Mesodermal cell (in vitro differentiated cells): ENCODE data around the gene SEMA6A.
A peak's percentile ranks its signal among the peaks of the same experiment; 100 is the strongest.

ENCODE experiments used
- H3K27ac ChIP-seq: 2 replicates; pipeline ENCODE4 v1.7.0; 2013; ENCODE audit warnings: mild to moderate bottlenecking, low read depth, low read length, moderate library complexity; ENCODE audit not compliant: severe bottlenecking
- H3K36me3 ChIP-seq: 2 replicates; pipeline ENCODE4 v1.7.1; 2013; ENCODE audit warnings: mild to moderate bottlenecking, low read length, moderate library complexity; ENCODE audit not compliant: control insufficient read depth, insufficient read depth
- H3K4me1 ChIP-seq: one replicate; pipeline ENCODE4 v1.7.1; 2013; ENCODE audit warnings: mild to moderate bottlenecking, low read length; ENCODE audit not compliant: insufficient read depth, control insufficient read depth, poor library complexity, severe bottlenecking
- H3K4me3 ChIP-seq: 2 replicates; pipeline ENCODE4 v1.7.0; 2013; ENCODE audit warnings: low read length, control low read depth, mild to moderate bottlenecking; ENCODE audit not compliant: insufficient read depth, poor library complexity, severe bottlenecking; ENCODE audit errors: extremely low read depth
- H3K9me3 ChIP-seq: 2 replicates; pipeline ENCODE4 v1.7.1; 2013; ENCODE audit warnings: mild to moderate bottlenecking, low read length, moderate library complexity; ENCODE audit not compliant: control insufficient read depth
- WGBS, 2 experiments: methylation state at CpG; one replicate each; pipeline ENCODE4 v1.1.5; 2013; ENCODE audit warnings: missing lambda C conversion rate in 2 of 2; ENCODE audit not compliant: insufficient coverage in 2 of 2; 5-methylcytosine and 5-hydroxymethylcytosine counted together

Gene SEMA6A

GRCh38 chr5:116576053-116576713 is 1.6 kb upstream of the SEMA6A start:
- Histone ChIP-seq H3K4me3 (peak overlapping the region; percentile 95), H3K9me3 (no peaks in the 10 kb centered on the region), H3K4me1 (peaks cover 14% of the 10 kb centered on the region), H3K27ac (peak overlapping the region; percentile 67), H3K36me3 (no peaks in the 10 kb centered on the region)
- WGBS, 2 experiments: 1 to 5% methylated on average over 21 to 30 of the region's 44 CpGs

- H3K27ac ChIP-seq: peak overlapping the region; percentile 67
- no peaks in the 10 kb centered on the region for H3K36me3 ChIP-seq
- H3K4me1 ChIP-seq: peaks cover 14% of the 10 kb centered on the region
- H3K4me3 ChIP-seq: peak overlapping the region; percentile 95
- WGBS, 2 experiments: 0 to 2% methylated on average over 15 to 24 of the region's 33 CpGs
- no peaks in the 10 kb centered on the region for H3K9me3 ChIP-seq
Observed at GRCh38 chr5:116575326-116576052, 866 bp upstream of the SEMA6A start.

- Histone ChIP-seq H3K9me3 (no peaks in the 10 kb centered on the region), H3K4me1 (peaks cover 9% of the 10 kb centered on the region), H3K4me3 (peak overlapping the region; percentile 95), H3K27ac (peak overlapping the region; percentile 67), H3K36me3 (no peaks in the 10 kb centered on the region)
- 0% methylated on average over 50 to 52 of the region's 61 CpGs for WGBS, 2 experiments
Observed at GRCh38 chr5:116573702-116574366, 789 bp downstream of the SEMA6A start.

- Histone ChIP-seq H3K4me3 (peak overlapping the region; percentile 95), H3K4me1 (peaks cover 5% of the 10 kb centered on the region), H3K9me3 (no peaks in the 10 kb centered on the region), H3K36me3 (no peaks in the 10 kb centered on the region), H3K27ac (peak overlapping the region; percentile 67)
- WGBS, 2 experiments: 0% methylated on average over 31 of the region's 35 CpGs
Observed at GRCh38 chr5:116573279-116573701, 1.3 kb downstream of the SEMA6A start.

GRCh38 chr5:116572350-116573278 is 2.0 kb downstream of the SEMA6A start:
- Histone ChIP-seq H3K4me1 (peaks cover 6% of the 10 kb centered on the region), H3K9me3 (no peaks in the 10 kb centered on the region), H3K4me3 (peak overlapping the region; percentile 95), H3K27ac (peak overlapping the region; percentile 45), H3K36me3 (no peaks in the 10 kb centered on the region)
- 0% methylated on average over 43 to 46 of the region's 54 CpGs for WGBS, 2 experiments

GRCh38 chr5:116571568-116572349 is 2.9 kb downstream of the SEMA6A start:
- no peaks in the 10 kb centered on the region for H3K36me3 ChIP-seq
- H3K4me1 ChIP-seq: peaks cover 10% of the 10 kb centered on the region
- H3K27ac ChIP-seq: peak overlapping the region; percentile 39
- H3K4me3 ChIP-seq: peak overlapping the region; percentile 95
- WGBS, 2 experiments: 0 to 3% methylated on average over 9 to 13 of the region's 17 CpGs
- H3K9me3 ChIP-seq: no peaks in the 10 kb centered on the region

- 14% methylated on average over 1 of the region's 4 CpGs; no CpG with 5 or more reads in 1 of the 2 experiments for WGBS, 2 experiments
- no peaks in the 10 kb centered on the region for H3K9me3 ChIP-seq
- peak overlapping the region; percentile 95 for H3K4me3 ChIP-seq
- peaks cover 27% of the 10 kb centered on the region for H3K4me1 ChIP-seq
- H3K36me3 ChIP-seq: no peaks in the 10 kb centered on the region
- no peak overlapping the region for H3K27ac ChIP-seq
Observed at GRCh38 chr5:116569999-116570398, 4.6 kb downstream of the SEMA6A start.

GRCh38 chr5:116567106-116567505 is 7.5 kb downstream of the SEMA6A start:
- Histone ChIP-seq H3K9me3 (no peaks in the 10 kb centered on the region), H3K4me1 (peaks cover 43% of the 10 kb centered on the region), H3K4me3 (no peak overlapping the region), H3K36me3 (peaks cover 5% of the 10 kb centered on the region), H3K27ac (no peak overlapping the region)
- WGBS, 2 experiments: no CpG with 5 or more reads among the region's 2 CpGs

GRCh38 chr5:116566251-116566650 is 8.4 kb downstream of the SEMA6A start:
- no peak overlapping the region for H3K27ac ChIP-seq
- no peak overlapping the region for H3K4me3 ChIP-seq
- H3K36me3 ChIP-seq: peaks cover 5% of the 10 kb centered on the region
- H3K4me1 ChIP-seq: peaks cover 40% of the 10 kb centered on the region
- WGBS, 2 experiments: 67% methylated on average over 1 of the region's 1 CpG; no CpG with 5 or more reads in 1 of the 2 experiments
- H3K9me3 ChIP-seq: no peaks in the 10 kb centered on the region
